ENCODE measurements around the gene TANK.
"Not testable (repeated sequence)": the region's sequence is repeated elsewhere in the genome, so short reads cannot be mapped to it uniquely, and the experiment has no call there.

TANK gene

GRCh38 chr2:161279230-161279815 is 119.1 kb downstream of the TANK start:
- not testable (repeated sequence) for DNase-seq

- DNase-seq: peak; percentile 54
Measured at GRCh38 chr2:161280906-161281323, 120.7 kb downstream of the TANK start.

- DNase-seq: not testable (repeated sequence)
Measured at GRCh38 chr2:161281615-161282310, 121.5 kb downstream of the TANK start.

- DNase-seq: not testable (repeated sequence)
Measured at GRCh38 chr2:161282311-161282644, 122.0 kb downstream of the TANK start.

GRCh38 chr2:161283926-161284325 is 123.7 kb downstream of the TANK start:
- DNase-seq: no peak
